Inflammatory macrophage treated with lipopolysaccharide for 4 hours (primary cell): ENCODE results near the gene MED31.

Experiments used
- DNase-seq: peaks from one replicate; pipeline ENCODE4 v3.0.0-alpha.2; 2020

Gene MED31

DNA sequence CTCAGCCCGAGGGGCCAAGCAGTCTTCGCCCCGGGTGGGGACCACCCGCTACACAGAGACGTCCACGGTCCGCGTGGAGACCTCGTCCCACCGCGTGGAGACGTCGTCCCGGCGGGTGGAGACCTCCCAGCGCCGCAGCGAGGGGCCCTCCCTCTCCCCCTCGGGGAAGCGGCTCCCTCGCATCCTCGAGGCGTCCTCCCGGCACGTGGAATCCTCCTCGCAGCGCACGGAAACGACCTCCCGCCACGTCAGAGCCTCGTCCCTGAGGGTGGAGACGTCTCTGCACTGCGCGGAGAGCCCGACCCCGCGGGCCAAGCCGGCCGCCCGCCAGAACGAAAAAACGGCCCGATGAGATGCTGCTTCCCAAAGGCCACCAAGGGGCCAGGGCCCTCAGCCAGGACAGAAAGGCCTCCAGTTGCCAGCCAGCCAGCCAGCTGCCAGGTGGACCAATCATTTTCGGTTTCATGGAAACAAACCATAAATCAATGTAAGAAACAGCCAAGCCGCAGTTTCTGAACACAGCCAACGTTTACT, 581 bp upstream of the MED31 start:
- DNase-seq = no peak

DNA sequence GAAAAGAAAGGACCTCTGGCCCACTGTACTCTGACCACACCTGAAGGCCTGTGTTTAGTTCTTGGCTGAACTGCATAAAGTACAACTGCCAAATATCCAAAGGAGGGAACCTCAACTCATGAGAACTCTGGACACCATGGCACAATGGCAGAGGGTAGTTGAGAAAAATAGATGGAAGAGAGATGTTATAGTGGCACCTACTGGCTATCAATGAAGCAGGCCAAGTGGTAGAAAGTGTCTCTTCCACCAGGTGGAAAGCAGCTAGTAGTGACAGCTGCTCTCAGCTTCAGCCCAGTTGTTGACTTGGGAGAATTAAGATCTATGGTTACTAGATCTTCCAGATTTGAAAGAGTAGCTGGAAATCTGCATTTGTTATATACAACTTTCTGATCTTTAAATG, 3.2 kb downstream of the MED31 start:
- peak; percentile 37 for DNase-seq

DNA sequence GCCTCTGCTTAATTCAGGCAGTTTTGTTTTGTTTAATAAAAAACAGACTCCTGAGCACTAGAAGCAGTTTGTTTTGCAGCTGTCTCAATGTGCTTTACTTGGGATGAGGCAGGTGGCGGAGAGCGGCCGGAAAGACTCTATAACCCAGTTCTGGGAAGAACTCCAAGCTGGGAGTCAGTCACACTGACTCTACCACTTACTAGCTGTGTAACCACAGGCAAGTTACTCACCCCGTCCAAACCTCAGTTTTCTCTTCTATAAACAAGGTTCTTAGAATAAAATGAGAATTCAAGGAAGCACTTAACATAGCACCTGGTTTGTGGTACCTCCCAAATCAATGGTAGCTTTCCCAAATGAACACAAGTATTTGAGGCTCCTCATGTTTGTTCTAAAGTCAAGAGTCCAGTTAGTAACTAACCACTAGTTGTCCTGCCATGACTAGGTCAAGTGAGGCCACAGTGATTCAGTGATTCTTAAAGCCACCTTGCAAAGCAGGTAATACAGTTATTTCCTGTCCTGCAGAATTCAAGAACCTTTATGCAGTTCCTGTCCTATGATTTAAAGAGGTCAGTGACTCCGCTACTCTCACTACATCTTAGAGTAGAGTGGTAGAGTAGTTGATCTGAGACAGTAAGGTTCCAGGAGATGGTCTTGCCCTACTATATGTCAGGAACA, 7.8 kb downstream of the MED31 start:
- DNase-seq = no peak

- DNase-seq = no peak
Measured at GRCh38 chr17:6642592-6642991, 8.8 kb downstream of the MED31 start.

DNA sequence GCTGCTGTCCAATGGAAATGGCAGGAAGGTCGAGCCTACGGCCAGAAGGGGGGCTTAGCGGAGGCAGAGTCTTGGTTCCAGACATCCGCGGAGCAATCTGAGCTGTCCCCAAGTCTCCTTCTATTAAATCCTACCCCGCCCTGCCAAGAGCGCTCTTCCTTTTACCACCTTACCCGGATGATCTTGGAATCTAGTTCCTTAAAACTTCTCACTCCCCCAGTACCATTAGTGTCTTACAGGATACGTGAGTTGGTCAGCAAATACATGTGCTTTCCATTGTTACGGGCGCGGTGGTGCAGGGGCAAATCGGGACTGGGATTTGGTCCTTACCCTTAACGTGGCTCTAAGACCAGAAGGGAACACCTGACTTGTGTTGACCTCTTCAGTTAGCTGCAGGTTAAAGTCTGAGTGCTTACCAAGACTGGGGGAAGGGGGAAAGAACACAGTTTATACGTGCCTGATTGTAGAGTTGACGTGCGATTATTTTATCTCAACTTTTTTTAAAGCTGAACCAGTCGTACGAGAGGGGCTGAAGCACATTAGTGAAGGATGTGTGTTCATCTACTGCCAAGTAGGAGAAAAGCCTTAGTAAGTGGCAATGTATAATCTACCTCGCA, 10.1 kb downstream of the MED31 start:
- DNase-seq = peak; percentile 41

DNA sequence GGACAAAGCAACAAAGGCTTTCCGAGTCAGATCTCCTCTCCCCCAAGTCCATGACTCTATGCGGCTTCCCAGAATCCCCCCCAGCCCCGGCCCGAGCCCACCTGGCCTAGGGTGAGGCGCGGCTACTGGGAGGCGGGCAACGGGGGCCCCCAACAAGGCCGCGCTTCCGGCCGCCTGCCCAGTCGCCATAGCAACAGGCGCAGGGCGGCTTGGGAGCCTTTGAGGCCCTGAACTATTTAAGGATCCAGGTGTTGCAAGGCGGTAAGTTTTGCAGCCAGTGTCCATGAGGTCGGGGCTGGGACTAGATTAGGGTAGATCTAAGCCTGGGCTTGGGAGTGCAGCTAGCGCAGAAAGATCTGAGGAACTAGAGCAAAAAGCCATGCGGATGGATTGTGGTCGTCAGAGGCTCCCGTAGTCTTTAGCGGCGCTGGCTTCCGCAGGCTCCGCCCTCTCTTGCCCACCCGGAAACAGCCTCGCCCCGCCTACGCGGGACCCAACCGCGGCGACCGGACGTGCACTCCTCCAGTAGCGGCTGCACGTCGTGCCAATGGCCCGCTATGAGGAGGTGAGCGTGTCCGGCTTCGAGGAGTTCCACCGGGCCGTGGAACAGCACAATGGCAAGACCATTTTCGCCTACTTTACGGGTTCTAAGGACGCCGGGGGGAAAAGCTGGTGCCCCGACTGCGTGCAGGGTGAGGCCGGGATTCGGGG, 10.7 kb downstream of the MED31 start, which contains the start of the genes KIAA0753 and TXNDC17:
Gene KIAA0753 (minus strand): TSS at position 176 of the 711 bp plus-strand sequence. CDS start 5,608 bp downstream, outside the sequence.
Gene TXNDC17 (plus strand): TSS at position 525 of the 711 bp plus-strand sequence. CDS start 23 bp downstream, at position 548.
- peak; percentile 95 for DNase-seq

- DNase-seq = peak; percentile 55
Measured at GRCh38 chr17:6639586-6640535, 11.5 kb downstream of the MED31 start.

- DNase-seq = no peak
Measured at GRCh38 chr17:6639014-6639585, 12.3 kb downstream of the MED31 start.

DNA sequence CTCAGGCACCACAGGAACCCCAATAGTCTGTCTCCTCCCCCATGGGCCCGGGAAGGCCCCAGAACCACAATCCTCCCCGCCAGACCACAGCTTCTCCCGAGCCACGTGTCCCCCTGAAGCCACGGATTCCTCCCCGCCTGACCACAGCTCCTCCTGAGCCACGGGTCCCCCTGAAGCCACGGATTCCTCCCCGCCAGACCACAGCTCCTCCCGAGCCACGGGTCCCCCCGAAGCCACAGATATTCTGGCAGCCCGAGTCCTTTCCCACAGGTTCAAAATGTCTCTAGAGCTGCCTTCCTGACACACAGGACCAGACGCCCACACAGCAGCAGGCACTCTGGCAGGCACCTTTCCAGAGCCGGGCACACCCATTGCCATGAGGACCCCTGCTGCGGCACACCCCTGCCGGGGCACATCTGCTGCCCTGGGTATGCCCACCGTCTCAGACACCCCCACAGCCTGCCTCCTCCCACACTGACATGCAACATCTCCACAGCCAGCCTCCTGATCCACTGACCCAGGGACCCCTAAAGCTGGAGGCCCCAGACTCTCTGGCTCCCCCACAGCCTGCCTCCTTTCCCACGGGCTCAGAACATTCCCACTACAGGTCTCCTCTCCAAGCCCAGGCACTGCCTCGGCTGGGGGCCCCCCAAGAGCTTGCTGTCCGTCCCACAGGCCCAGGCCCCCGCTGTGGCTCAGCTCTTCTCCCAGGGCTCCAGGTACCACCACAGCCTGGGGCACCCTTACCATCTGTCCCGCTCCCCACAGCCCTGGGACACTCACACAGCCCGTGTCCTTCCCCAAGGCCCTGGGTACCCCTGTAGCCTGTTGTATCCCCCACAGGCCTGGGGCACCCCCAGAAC, 13.1 kb downstream of the MED31 start:
- DNase-seq = no peak

DNA sequence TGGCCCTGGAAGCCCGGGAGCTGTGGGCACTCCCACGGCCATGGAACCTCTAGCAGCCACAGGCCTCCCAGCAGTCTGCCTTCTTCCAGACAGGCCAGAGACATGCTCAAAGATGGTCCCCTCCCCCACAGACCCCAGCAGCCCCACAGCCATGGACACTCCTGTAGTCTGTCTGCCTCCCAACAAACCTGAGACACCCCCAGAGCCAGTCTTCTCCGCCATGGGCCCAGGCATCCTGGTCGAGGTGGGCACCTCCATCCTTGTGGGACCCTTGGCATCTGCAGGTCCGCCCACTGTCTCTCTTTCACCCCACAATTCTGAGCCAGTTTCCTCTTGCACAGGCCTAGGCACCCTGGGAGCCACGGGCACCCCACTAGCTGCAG, 14.0 kb downstream of the MED31 start:
- DNase-seq = no peak

- DNase-seq = no peak
Measured at GRCh38 chr17:6636616-6637457, 14.6 kb downstream of the MED31 start.

GRCh38 chr17:6636105-6636504, 15.3 kb downstream of the MED31 start:
- DNase-seq = no peak

DNA sequence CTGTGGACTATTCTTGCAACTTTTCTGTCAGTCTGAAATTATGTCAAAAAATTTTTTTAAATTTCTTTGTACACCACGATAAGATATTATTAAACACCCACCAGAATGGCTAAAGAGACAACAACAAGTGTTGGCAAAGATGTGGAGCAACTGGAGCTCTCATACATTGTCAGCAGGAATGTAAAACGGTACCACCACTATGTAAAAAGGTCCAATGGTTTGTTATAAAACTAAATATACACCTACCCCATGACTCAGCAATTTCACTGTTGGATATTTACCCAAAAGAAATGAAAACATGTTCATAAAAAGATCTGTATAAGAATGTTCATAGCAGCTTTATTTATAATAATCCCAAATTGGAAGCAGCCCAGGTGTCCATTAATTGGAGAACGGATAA, 18.1 kb downstream of the MED31 start:
- DNase-seq = no peak

GRCh38 chr17:6632530-6632929, 18.9 kb downstream of the MED31 start:
- DNase-seq = no peak

DNA sequence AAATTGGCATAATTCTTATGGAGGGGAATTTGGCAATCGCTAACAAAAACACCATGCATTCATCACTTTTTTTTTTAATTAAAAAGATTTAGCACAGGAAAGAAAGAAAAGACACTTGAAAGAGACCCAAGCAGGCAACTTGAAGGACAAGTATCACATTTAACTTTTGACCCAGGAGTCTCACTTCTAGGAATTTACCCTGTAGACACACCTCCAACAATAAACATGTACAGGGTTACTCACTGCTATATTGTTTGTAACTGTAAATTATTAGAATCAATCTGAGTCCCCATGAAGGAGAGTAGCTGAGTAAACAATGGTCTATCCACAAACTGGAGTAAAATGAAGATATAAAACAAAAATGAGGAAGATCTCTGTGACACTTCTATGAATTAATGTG, 21.0 kb downstream of the MED31 start:
- no peak for DNase-seq

GRCh38 chr17:6627019-6627418, 24.4 kb downstream of the MED31 start:
- no peak for DNase-seq

GRCh38 chr17:6626616-6627015, 24.8 kb downstream of the MED31 start:
- DNase-seq = no peak

DNA sequence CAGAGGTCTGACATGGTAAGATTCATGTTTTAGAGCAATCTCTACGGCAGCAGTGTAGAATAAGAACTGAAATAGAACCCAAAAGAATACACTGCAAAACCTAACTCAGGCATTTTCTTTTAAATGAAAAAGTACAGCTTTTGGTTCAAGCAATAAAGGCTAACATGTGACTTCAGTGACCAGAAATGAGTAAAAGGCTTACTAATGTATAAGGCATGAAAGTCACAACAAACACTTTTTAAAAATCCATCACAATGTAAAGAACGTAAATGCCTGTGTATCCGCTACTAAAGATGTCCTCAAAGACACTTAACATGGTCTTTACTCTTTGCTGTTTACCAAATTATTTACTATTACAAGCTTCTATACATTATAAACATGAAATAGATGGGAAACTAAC, 27.5 kb downstream of the MED31 start:
- DNase-seq = no peak

DNA sequence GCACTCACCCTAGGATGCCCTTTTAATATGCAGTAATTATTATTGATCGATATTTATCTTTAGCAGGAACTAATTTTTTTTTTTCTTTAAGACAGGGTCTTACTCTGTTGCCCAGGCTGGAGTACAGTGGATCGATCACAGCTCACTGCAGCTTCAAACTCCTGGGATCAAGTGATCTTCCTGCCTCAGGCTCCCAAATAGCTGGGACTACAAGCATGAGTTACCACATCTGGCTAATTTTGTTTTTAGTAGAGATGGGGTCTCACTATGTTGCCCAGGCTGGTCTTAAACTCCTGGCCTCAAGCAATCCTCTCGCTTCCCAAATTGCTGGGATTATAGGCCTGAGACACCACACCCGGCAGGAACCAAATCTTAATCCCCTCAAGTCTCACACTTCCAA, 40.2 kb downstream of the MED31 start:
- DNase-seq = no peak

GRCh38 chr17:6610011-6610410, 41.4 kb downstream of the MED31 start:
- DNase-seq = no peak
